Nephron progenitor cell (in vitro differentiated cells): ENCODE results near the gene RALY.

Source experiments
- DNase-seq: peaks from one replicate; pipeline ENCODE4 v3.0.0; 2021
- H3K27ac Mint-ChIP-seq: 2 replicates; pipeline ENCODE4 v1.8.0; 2021; ENCODE audit warnings: mild to moderate bottlenecking, moderate library complexity, mixed read lengths
- H3K27me3 Mint-ChIP-seq: 2 replicates; pipeline ENCODE4 v1.8.0; 2021; ENCODE audit warnings: mild to moderate bottlenecking, low read depth, mixed read lengths; ENCODE audit not compliant: poor library complexity
- H3K36me3 Mint-ChIP-seq: 2 replicates; pipeline ENCODE4 v1.8.0; 2021; ENCODE audit warnings: low read depth, mixed read lengths
- H3K4me1 Mint-ChIP-seq: 2 replicates; pipeline ENCODE4 v1.8.0; 2021; ENCODE audit warnings: mixed read lengths
- H3K4me3 Mint-ChIP-seq: 2 replicates; pipeline ENCODE4 v1.8.0; 2021; ENCODE audit warnings: mild to moderate bottlenecking, moderate library complexity, mixed read lengths
- H3K9me3 Mint-ChIP-seq: 2 replicates; pipeline ENCODE4 v1.8.0; 2021; ENCODE audit warnings: mild to moderate bottlenecking, moderate library complexity, mixed read lengths
- CTCF ChIP-seq: fragments of 200-600 bp; sonication (generic); IDR thresholded peaks from 2 replicates; pipeline ENCODE4 v1.5.0; 2021; ENCODE audit warnings: antibody characterized with exemption

The RALY gene

GRCh38 chr20:34110025-34110744, 116.5 kb downstream of the RALY start:
- no peak for DNase-seq
- peaks cover 9% of the 10 kb centered on the region for H3K27me3 Mint-ChIP-seq
- peaks cover 47% of the 10 kb centered on the region for H3K4me1 Mint-ChIP-seq
- peaks cover 31% of the 10 kb centered on the region for H3K36me3 Mint-ChIP-seq
- no peak for TF ChIP-seq CTCF
- H3K4me3 Mint-ChIP-seq = peak overlapping the region; percentile 90
- H3K9me3 Mint-ChIP-seq = no peaks in the 10 kb centered on the region
- H3K27ac Mint-ChIP-seq = no peak overlapping the region

- peak overlapping the region; percentile 90 for H3K4me3 Mint-ChIP-seq
Measured at GRCh38 chr20:34110745-34111641, 117.3 kb downstream of the RALY start.

GRCh38 chr20:34111702-34112599, 118.2 kb downstream of the RALY start, which contains the start of gene EIF2S2:
Gene EIF2S2, minus strand, starts transcription at chr20:34112243. Its CDS starts 133 bp downstream, at chr20:34112110.
- no peaks in the 10 kb centered on the region for H3K9me3 Mint-ChIP-seq
- peaks cover 19% of the 10 kb centered on the region for H3K36me3 Mint-ChIP-seq
- peaks cover 14% of the 10 kb centered on the region for H3K27me3 Mint-ChIP-seq
- H3K27ac Mint-ChIP-seq = peak within 1 kb of the TSS; percentile 96
- no peak for TF ChIP-seq CTCF
- peak within 1 kb of the TSS; percentile 90 for H3K4me3 Mint-ChIP-seq
- H3K4me1 Mint-ChIP-seq = peaks cover 47% of the 10 kb centered on the region
- peak; percentile 94 for DNase-seq

More at GRCh38 chr20:34110745-34111641, 117.3 kb downstream of the RALY start:
- peaks cover 47% of the 10 kb centered on the region for H3K4me1 Mint-ChIP-seq
- H3K27me3 Mint-ChIP-seq = peaks cover 9% of the 10 kb centered on the region
- H3K36me3 Mint-ChIP-seq = peaks cover 24% of the 10 kb centered on the region
- H3K9me3 Mint-ChIP-seq = no peaks in the 10 kb centered on the region
- peak overlapping the region; percentile 92 for H3K27ac Mint-ChIP-seq
- peak; percentile 30 for DNase-seq
- TF ChIP-seq CTCF = no peak

- Mint-ChIP-seq H3K4me1 (peaks cover 41% of the 10 kb centered on the region), H3K27me3 (peaks cover 14% of the 10 kb centered on the region), H3K9me3 (no peaks in the 10 kb centered on the region), H3K4me3 (peak overlapping the region; percentile 90), H3K36me3 (peaks cover 12% of the 10 kb centered on the region), H3K27ac (peak overlapping the region; percentile 96)
- TF ChIP-seq CTCF = no peak
- peak; percentile 32 for DNase-seq
Measured at GRCh38 chr20:34112600-34113101, 118.9 kb downstream of the RALY start.

- peaks cover 6% of the 10 kb centered on the region for H3K36me3 Mint-ChIP-seq
- peaks cover 23% of the 10 kb centered on the region for H3K27me3 Mint-ChIP-seq
- H3K4me1 Mint-ChIP-seq = peaks cover 21% of the 10 kb centered on the region
- H3K4me3 Mint-ChIP-seq = no peak overlapping the region
- TF ChIP-seq CTCF = no peak
- H3K27ac Mint-ChIP-seq = no peak overlapping the region
- DNase-seq = no peak
- no peaks in the 10 kb centered on the region for H3K9me3 Mint-ChIP-seq
Measured at GRCh38 chr20:34114809-34115208, 121.1 kb downstream of the RALY start.
